Measurements from ENCODE around the gene PRKAA1. TPM values are rescaled to one million over a fixed set of nuclear protein-coding genes. Genes with fewer than 3 reads are reported as not detected.
"Not testable (repeated sequence)": the region's sequence is repeated elsewhere in the genome, so short reads cannot be mapped to it uniquely, and the experiment has no call there.

Gene PRKAA1
- total RNA-seq, 1 donor from 2014 or later: 91.5 TPM

- no peak for DNase-seq (ENCODE audit: low spot score)
Observed at GRCh38 chr5:40734986-40735385, 63.2 kb downstream of the PRKAA1 start.

- DNase-seq (ENCODE audit: low spot score): peak; percentile 19
Observed at GRCh38 chr5:40733879-40734563, 64.2 kb downstream of the PRKAA1 start.

- no peak for DNase-seq (ENCODE audit: low spot score)
Observed at GRCh38 chr5:40733434-40733833, 64.7 kb downstream of the PRKAA1 start.

- not testable (repeated sequence) for DNase-seq (ENCODE audit: low spot score)
Observed at GRCh38 chr5:40722497-40722911, 75.7 kb downstream of the PRKAA1 start.

- no peak for DNase-seq (ENCODE audit: low spot score)
Observed at GRCh38 chr5:40720069-40720468, 78.1 kb downstream of the PRKAA1 start.

GRCh38 chr5:40717281-40717680 is 80.9 kb downstream of the PRKAA1 start:
- no peak for DNase-seq (ENCODE audit: low spot score)

GRCh38 chr5:40716590-40716989 is 81.6 kb downstream of the PRKAA1 start:
- no peak for DNase-seq (ENCODE audit: low spot score)

- DNase-seq (ENCODE audit: low spot score): no peak
Observed at GRCh38 chr5:40716000-40716399, 82.2 kb downstream of the PRKAA1 start.

- DNase-seq (ENCODE audit: low spot score): no peak
Observed at GRCh38 chr5:40714001-40714400, 84.2 kb downstream of the PRKAA1 start.

GRCh38 chr5:40710575-40710974 is 87.6 kb downstream of the PRKAA1 start:
- not testable (repeated sequence) for DNase-seq (ENCODE audit: low spot score)

Other genes with a start within 250 kb of the PRKAA1 start
- gene PTGER4, start 118.5 kb downstream of the PRKAA1 start, total RNA-seq: 24.0 TPM
- gene TTC33, start 42.4 kb downstream of the PRKAA1 start, total RNA-seq: 17.6 TPM
- 820 TPM for gene RPL37, start 36.8 kb upstream of the PRKAA1 start, total RNA-seq
- 21.9 TPM for gene CARD6, start 43.0 kb upstream of the PRKAA1 start, total RNA-seq
- 355 TPM for gene C7, start 111.1 kb upstream of the PRKAA1 start, total RNA-seq